Measurements from ENCODE around the gene DNAJC22.

DNA sequence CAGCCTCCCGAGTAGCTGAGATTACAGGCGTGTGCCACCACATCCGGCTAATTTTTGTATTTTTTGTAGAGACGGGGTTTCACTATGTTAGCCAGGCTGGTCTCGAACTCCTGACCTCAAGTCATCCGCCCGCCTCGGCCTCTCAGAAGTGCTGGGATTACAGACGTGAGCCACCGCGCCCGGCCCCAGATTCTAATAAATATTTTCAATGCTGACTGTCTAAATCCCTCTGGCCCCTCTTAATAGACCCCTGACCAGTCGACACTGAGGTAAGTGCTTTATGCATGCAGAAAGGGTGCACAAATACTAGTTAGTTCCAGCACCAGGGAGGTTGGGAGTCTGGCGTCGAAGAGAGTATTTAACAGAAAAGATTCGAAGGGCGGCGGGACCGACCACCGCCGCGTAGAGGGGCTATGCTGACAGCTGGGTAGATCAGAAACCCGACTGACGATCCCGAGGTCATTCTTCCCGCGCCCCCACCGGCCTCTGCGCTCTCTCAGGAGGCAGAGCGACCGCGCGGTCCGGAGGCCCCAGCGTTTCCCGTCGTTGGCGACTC, 19.5 kb downstream of the DNAJC22 start:
- TF ChIP-seq, protein P1, sequence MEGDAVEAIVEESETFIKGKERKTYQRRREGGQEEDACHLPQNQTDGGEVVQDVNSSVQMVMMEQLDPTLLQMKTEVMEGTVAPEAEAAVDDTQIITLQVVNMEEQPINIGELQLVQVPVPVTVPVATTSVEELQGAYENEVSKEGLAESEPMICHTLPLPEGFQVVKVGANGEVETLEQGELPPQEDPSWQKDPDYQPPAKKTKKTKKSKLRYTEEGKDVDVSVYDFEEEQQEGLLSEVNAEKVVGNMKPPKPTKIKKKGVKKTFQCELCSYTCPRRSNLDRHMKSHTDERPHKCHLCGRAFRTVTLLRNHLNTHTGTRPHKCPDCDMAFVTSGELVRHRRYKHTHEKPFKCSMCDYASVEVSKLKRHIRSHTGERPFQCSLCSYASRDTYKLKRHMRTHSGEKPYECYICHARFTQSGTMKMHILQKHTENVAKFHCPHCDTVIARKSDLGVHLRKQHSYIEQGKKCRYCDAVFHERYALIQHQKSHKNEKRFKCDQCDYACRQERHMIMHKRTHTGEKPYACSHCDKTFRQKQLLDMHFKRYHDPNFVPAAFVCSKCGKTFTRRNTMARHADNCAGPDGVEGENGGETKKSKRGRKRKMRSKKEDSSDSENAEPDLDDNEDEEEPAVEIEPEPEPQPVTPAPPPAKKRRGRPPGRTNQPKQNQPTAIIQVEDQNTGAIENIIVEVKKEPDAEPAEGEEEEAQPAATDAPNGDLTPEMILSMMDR (IDR thresholded peaks at IDR 0.05; ENCODE audit: insufficient read depth, low read length, poor library complexity, severe bottlenecking) = no peak
- TF ChIP-seq EZH2phosphoT487 (conservative IDR thresholded peaks at IDR 0.05; ENCODE audit: low read length) = no peak
